ENCODE measurements around the gene ZG16.

DNA sequence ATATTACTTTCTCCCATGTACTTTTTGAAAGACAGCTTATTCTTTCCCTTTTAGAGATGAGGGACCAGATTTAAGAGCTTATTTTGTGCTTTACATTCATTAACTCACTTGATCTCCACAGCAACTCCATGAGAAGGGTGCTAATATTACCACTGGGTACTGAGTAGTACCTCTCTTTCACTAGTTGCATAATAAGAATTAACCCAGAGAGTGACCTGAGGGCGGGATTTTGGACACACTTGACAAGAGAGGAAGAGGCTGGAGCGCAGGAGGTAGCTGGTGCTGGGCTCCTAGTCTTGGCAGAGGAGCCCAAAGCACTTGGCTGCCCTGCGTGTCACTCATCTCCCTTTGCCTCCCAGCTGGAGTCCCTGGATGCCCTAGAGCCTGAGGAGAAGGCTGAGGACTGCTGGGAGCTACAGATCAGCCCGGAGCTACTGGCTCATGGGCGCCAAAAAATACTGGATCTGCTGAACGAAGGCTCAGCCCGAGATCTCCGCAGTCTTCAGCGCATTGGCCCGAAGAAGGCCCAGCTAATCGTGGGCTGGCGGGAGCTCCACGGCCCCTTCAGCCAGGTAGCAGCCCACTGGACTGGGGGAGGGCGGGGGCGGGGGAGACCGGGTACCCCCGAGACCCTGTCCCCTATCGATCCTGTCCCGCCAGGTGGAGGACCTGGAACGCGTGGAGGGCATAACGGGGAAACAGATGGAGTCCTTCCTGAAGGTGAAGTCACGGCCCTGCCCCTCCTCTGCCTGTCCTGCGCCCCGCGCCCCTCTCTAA, 26.6 kb downstream of the ZG16 start:
- TF ChIP-seq NR2C2 (CRISPR knock-in tag; IDR thresholded peaks at IDR 0.05) (no peak), NR2C2 (tag; IDR thresholded peaks at IDR 0.05) (no peak), CBX5 (IDR thresholded peaks at IDR 0.05; ENCODE audit: borderline replicate concordance, low read depth) (0 out of 2 replicates have a peak, but pooled peaks have one; percentile 3), SMARCC2 (IDR thresholded peaks at IDR 0.05; ENCODE audit: low read depth) (no peak), MCM2 (IDR thresholded peaks at IDR 0.05; ENCODE audit: low read depth) (no peak), FOXK2 (conservative IDR thresholded peaks at IDR 0.05 in 1 of 2, IDR thresholded peaks at IDR 0.05 in 1 of 2; ENCODE audit: low read depth in 2 of 2) (no peak)
- TF ChIP-seq, protein P1, sequence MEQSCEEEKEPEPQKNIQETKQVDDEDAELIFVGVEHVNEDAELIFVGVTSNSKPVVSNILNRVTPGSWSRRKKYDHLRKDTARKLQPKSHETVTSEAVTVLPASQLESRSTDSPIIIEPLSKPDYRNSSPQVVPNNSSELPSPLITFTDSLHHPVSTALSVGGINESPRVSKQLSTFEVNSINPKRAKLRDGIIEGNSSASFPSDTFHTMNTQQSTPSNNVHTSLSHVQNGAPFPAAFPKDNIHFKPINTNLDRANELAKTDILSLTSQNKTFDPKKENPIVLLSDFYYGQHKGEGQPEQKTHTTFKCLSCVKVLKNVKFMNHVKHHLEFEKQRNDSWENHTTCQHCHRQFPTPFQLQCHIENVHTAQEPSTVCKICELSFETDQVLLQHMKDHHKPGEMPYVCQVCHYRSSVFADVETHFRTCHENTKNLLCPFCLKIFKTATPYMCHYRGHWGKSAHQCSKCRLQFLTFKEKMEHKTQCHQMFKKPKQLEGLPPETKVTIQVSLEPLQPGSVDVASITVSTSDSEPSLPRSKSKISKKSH (CRISPR knock-in tag; IDR thresholded peaks at IDR 0.05) = no peak
- TF ChIP-seq, protein P2, sequence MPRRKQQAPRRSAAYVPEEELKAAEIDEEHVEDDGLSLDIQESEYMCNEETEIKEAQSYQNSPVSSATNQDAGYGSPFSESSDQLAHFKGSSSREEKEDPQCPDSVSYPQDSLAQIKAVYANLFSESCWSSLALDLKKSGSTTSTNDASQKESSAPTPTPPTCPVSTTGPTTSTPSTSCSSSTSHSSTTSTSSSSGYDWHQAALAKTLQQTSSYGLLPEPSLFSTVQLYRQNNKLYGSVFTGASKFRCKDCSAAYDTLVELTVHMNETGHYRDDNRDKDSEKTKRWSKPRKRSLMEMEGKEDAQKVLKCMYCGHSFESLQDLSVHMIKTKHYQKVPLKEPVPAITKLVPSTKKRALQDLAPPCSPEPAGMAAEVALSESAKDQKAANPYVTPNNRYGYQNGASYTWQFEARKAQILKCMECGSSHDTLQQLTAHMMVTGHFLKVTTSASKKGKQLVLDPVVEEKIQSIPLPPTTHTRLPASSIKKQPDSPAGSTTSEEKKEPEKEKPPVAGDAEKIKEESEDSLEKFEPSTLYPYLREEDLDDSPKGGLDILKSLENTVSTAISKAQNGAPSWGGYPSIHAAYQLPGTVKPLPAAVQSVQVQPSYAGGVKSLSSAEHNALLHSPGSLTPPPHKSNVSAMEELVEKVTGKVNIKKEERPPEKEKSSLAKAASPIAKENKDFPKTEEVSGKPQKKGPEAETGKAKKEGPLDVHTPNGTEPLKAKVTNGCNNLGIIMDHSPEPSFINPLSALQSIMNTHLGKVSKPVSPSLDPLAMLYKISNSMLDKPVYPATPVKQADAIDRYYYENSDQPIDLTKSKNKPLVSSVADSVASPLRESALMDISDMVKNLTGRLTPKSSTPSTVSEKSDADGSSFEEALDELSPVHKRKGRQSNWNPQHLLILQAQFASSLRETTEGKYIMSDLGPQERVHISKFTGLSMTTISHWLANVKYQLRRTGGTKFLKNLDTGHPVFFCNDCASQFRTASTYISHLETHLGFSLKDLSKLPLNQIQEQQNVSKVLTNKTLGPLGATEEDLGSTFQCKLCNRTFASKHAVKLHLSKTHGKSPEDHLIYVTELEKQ (CRISPR knock-in tag; IDR thresholded peaks at IDR 0.05) = no peak
